Keratinocyte (primary cell): ENCODE results near the gene RASSF7. TPM values are rescaled to one million over a fixed set of nuclear protein-coding genes. Genes with fewer than 3 reads are reported as not detected.

ENCODE experiments used
- DNase-seq: peaks from one replicate; pipeline ENCODE4 v3.0.0-alpha.2; 2011; ENCODE audit warnings: low read depth, missing footprints, low spot score
- FAIRE-seq: peaks from 2 replicates; lab custom pipeline; 2011; peaks lifted over from hg19 to GRCh38; lab: Jason Lieb, UNC
- H2AFZ ChIP-seq: 2 replicates; pipeline ENCODE4 v1.6.0; 2012; ENCODE audit warnings: low read length, control low read depth, inconsistent platforms; ENCODE audit not compliant: control insufficient read depth
- H3K27ac ChIP-seq: 2 replicates; pipeline ENCODE4 v1.5.1; 2011; ENCODE audit warnings: low read length; ENCODE audit not compliant: control insufficient read depth, insufficient read depth
- H3K27me3 ChIP-seq: 3 replicates; pipeline ENCODE4 v1.6.0; 2011; ENCODE audit warnings: low read length; ENCODE audit not compliant: control insufficient read depth, insufficient read depth; ENCODE audit errors: extremely low read depth
- H3K36me3 ChIP-seq, 2 experiments: 2 replicates in 1 of 2; 3 replicates in 1 of 2; pipeline ENCODE4 v1.5.1; 2011; ENCODE audit warnings: low read length in 2 of 2, mild to moderate bottlenecking in 1 of 2; ENCODE audit not compliant: control insufficient read depth in 2 of 2, insufficient read depth in 2 of 2; ENCODE audit errors: extremely low read depth in 1 of 2
- H3K4me1 ChIP-seq: 3 replicates; pipeline ENCODE4 v1.5.1; 2011; ENCODE audit warnings: low read length; ENCODE audit not compliant: control insufficient read depth, insufficient read depth; ENCODE audit errors: extremely low read depth
- H3K4me2 ChIP-seq: 3 replicates; pipeline ENCODE4 v1.6.0; 2011; ENCODE audit warnings: low read depth, low read length; ENCODE audit not compliant: control insufficient read depth, insufficient read depth; ENCODE audit errors: extremely low read depth
- H3K4me3 ChIP-seq, 3 experiments: fragments of 200-600 bp in 1 of 3; sonication (generic) in 1 of 3; 2 replicates in 2 of 3; 3 replicates in 1 of 3; pipeline ENCODE4 v1.5.1; 2011 to 2016; ENCODE audit warnings: low read length in 3 of 3, mild to moderate bottlenecking in 3 of 3, control low read depth in 2 of 3, inconsistent platforms in 1 of 3, low read depth in 1 of 3, mixed read lengths in 1 of 3, mixed run types in 1 of 3, moderate library complexity in 1 of 3; ENCODE audit not compliant: control insufficient read depth in 2 of 3, insufficient read depth in 2 of 3; ENCODE audit errors: extremely low read depth in 1 of 3
- H3K79me2 ChIP-seq: 2 replicates; pipeline ENCODE4 v1.6.0; 2012; ENCODE audit warnings: low read length; ENCODE audit not compliant: control insufficient read depth, insufficient read depth
- H3K9ac ChIP-seq: 3 replicates; pipeline ENCODE4 v1.6.0; 2011; ENCODE audit warnings: low read length; ENCODE audit not compliant: control insufficient read depth, insufficient read depth; ENCODE audit errors: extremely low read depth
- H3K9me1 ChIP-seq: 3 replicates; pipeline ENCODE4 v1.6.0; 2011; ENCODE audit warnings: low read length; ENCODE audit not compliant: control insufficient read depth, insufficient read depth; ENCODE audit errors: extremely low read depth
- H3K9me3 ChIP-seq: 2 replicates; pipeline ENCODE4 v1.5.1; 2012; ENCODE audit warnings: low read depth, low read length; ENCODE audit not compliant: control insufficient read depth
- H4K20me1 ChIP-seq: 3 replicates; pipeline ENCODE4 v1.6.0; 2011; ENCODE audit warnings: low read length; ENCODE audit not compliant: control insufficient read depth, insufficient read depth; ENCODE audit errors: extremely low read depth
- EZH2 ChIP-seq: IDR thresholded peaks from one replicate; pipeline ENCODE4 v1.6.1; 2012; ENCODE audit warnings: inconsistent platforms, mild to moderate bottlenecking, low read length, moderate library complexity
- dilution Hi-C: fragments of 300-500 bp; cut with MboI; formaldehyde crosslinking; loops from one replicate; pipeline ENCODE4 v1.7.0; 2020; ENCODE audit warnings: low sequenced_read_pairs; ENCODE audit not compliant: extremely low pct_ligation_motif_present
- polyA plus RNA-seq, 5 experiments: library from polyadenylated mRNA; depleted of rRNA in 3 of 5; stranded (reverse) in 3 of 5; stranded (forward) in 1 of 5; unstranded in 1 of 5; fragments of >200 nt; gene quantifications; 1 replicate in 1 of 5; 2 replicates in 3 of 5; 3 replicates in 1 of 5; pipeline versions ENCODE4 v1.2.1 to v1.2.3, GENCODE V29; 2011 to 2012; ENCODE audit warnings: missing spikeins in 2 of 5, low read depth in 1 of 5, low replicate concordance in 1 of 5
- TF ChIP-seq, protein P1 (sequence below), 3 experiments: IDR thresholded peaks in 1 of 3; conservative IDR thresholded peaks in 1 of 3; optimal IDR thresholded peaks in 1 of 3; 2 replicates in 2 of 3; 3 replicates in 1 of 3; pipeline versions ENCODE3 to v1.5.1; 2011; ENCODE audit warnings: low read length in 3 of 3, mild to moderate bottlenecking in 3 of 3, moderate library complexity in 2 of 3, control low read depth in 1 of 3, inconsistent platforms in 1 of 3; ENCODE audit not compliant: insufficient read depth in 2 of 3; ENCODE audit errors: extremely low read depth in 1 of 3

The RASSF7 gene
- polyA plus RNA-seq, 1 donor (not counting 4 experiments of a cell fraction or from before 2014, with no cell fraction given), result 24.3 TPM

DNA sequence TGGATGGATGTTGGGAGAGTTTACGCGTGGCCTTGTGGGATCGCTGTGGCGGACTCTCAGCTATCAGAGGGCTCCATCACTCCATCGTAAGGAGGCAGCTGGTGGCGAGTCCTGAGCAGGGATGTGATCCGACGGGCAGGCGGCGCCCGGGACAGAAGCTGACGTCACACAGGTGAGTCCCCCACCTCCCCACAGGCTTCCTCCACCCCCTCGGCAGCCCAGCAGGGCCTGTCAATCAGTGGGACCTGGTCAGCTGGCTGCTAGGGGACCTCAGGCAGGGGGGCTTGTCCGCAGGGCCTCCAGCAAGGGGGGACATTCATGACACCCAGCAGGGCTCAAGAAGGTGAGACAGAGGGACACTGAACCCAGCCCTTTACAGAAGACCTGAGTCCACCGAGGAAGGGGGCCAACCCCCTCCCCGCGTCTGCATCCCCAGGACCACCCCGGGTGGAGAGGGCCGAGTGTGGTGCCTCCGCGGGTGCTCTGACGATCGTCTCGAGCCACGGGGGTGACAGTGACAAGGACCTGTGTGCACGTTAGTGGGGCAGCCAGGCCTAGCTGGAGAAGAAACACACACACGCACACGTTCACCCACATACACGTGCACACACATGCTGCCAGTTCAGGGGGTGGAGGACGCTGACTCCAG, 32.5 kb upstream of the RASSF7 start:
- Histone ChIP-seq H3K4me2 (no peak overlapping the region), H3K4me3 (no peak overlapping the region), H3K9me3 (no peaks in the 10 kb centered on the region), H3K27me3 (no peaks in the 10 kb centered on the region), H3K9ac (no peak overlapping the region), H3K9me1 (no peaks in the 10 kb centered on the region), H4K20me1 (peaks cover 11% of the 10 kb centered on the region), H3K79me2 (peaks cover 17% of the 10 kb centered on the region), H2AFZ (no peak overlapping the region), H3K4me1 (no peaks in the 10 kb centered on the region), H3K36me3 (peaks cover 12 to 22% of the 10 kb centered on the region in 2 experiments), H3K27ac (no peak overlapping the region)
- FAIRE-seq (no peak), DNase-seq (no peak)
- dilution Hi-C loops, result no loop called here
- no peak for TF ChIP-seq EZH2
- TF ChIP-seq, protein P1, sequence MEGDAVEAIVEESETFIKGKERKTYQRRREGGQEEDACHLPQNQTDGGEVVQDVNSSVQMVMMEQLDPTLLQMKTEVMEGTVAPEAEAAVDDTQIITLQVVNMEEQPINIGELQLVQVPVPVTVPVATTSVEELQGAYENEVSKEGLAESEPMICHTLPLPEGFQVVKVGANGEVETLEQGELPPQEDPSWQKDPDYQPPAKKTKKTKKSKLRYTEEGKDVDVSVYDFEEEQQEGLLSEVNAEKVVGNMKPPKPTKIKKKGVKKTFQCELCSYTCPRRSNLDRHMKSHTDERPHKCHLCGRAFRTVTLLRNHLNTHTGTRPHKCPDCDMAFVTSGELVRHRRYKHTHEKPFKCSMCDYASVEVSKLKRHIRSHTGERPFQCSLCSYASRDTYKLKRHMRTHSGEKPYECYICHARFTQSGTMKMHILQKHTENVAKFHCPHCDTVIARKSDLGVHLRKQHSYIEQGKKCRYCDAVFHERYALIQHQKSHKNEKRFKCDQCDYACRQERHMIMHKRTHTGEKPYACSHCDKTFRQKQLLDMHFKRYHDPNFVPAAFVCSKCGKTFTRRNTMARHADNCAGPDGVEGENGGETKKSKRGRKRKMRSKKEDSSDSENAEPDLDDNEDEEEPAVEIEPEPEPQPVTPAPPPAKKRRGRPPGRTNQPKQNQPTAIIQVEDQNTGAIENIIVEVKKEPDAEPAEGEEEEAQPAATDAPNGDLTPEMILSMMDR (optimal IDR thresholded peaks at IDR 0.05 in 1 of 3, IDR thresholded peaks at IDR 0.05 in 1 of 3, conservative IDR thresholded peaks at IDR 0.05 in 1 of 3; ENCODE audit: extremely low read depth in 1 of 3, insufficient read depth in 2 of 3, low read length in 3 of 3), result no peak

DNA sequence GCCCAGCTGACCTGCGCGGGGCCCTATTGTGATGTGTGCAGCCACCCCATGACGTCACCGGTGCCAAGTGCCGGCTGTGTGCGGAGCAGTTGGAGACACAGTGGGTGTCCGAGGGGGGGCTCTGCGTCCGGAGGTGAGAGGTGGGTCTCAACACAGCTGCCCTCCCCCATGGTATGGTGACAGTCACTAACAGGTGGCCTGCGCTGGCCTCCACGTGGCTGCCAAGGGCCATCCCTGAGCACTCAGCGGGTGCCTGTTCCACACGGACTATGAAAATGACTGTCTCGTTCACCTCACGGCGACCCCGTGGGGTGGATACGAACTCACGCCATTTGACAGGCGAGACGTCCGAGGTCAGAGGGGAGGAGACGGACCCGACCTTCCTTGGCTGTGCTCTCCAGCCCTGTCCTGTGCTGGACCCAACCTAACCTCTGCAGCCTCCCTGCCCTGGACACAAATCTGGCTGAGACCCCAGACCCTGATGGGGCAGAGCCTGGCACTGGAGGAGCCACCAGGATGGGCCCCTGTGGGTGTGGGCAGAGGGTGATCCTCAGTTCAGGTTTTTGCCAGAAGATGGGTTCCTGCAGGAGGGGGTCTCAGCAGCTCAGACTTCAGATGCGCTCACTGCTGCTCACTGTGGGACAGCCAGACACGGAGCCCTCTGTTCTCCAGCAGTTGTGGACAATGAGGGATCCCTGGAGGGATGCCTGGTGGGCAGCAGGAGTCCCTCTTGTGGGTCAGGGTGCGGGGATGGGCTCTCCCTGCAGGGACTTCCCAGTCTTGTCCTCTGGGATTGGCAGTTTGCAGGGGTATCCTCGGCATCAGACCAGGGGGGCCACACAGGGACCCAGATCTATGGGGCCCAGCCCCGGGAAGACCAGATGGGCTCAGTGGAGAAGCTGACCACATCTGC, 31.7 kb upstream of the RASSF7 start:
- Histone ChIP-seq H3K27me3 (no peaks in the 10 kb centered on the region), H3K27ac (no peak overlapping the region), H3K4me2 (no peak overlapping the region), H3K79me2 (peaks cover 25% of the 10 kb centered on the region), H3K9ac (no peak overlapping the region), H4K20me1 (peaks cover 19% of the 10 kb centered on the region), H3K4me1 (peaks cover 7% of the 10 kb centered on the region), H2AFZ (no peak overlapping the region), H3K9me1 (no peaks in the 10 kb centered on the region), H3K36me3 (peaks cover 17 to 27% of the 10 kb centered on the region in 2 experiments), H3K9me3 (no peaks in the 10 kb centered on the region), H3K4me3 (no peak overlapping the region)
- TF ChIP-seq, protein P1 (optimal IDR thresholded peaks at IDR 0.05 in 1 of 3, IDR thresholded peaks at IDR 0.05 in 1 of 3, conservative IDR thresholded peaks at IDR 0.05 in 1 of 3; ENCODE audit: extremely low read depth in 1 of 3, insufficient read depth in 2 of 3, low read length in 3 of 3), result no peak
- TF ChIP-seq EZH2, result no peak
- dilution Hi-C loops, result no loop called here
- DNase-seq, result no peak
- no peak for FAIRE-seq
